ENCODE measurements around the gene SPATA20.

SPATA20 gene

GRCh38 chr17:50565402-50566350, 18.7 kb downstream of the SPATA20 start:
- POLR2A ChIA-PET: interaction anchor here (0.6 kb wide), 1 partner anchor 97 kb away, joined by 5 read pairs; no protein-coding TSS in a partner anchor

More at GRCh38 chr17:50565402-50566350, 18.7 kb downstream of the SPATA20 start:
- Histone ChIP-seq H3K36me3 (ENCODE audit: control insufficient read depth in 2 of 2, insufficient read depth in 1 of 2, low read length in 2 of 2) (no peaks in the 10 kb centered on the region), H3K4me1 (ENCODE audit: control insufficient read depth, insufficient read depth, low read length) (peaks cover 8% of the 10 kb centered on the region; the same call in 1 of the 2 replicates), H3K9me3 (ENCODE audit: control insufficient read depth, insufficient read depth, low read depth, low read length) (no peaks in the 10 kb centered on the region), H3K4me3 (ENCODE audit: low read depth, low read length) (no peak overlapping the region), H3K27ac (ENCODE audit: extremely low read depth, low read depth, low read length) (no peak overlapping the region)
- TF ChIP-seq ZNF521 (tag by site-specific recombination; IDR thresholded peaks at IDR 0.05): no peak
- no peak for TF ChIP-seq ZNF571 (tag by site-specific recombination; IDR thresholded peaks at IDR 0.05)
- no peak for TF ChIP-seq ZNF24 (tag by site-specific recombination; IDR thresholded peaks at IDR 0.05)
- no peak for TF ChIP-seq ZFHX2 (tag by site-specific recombination; conservative IDR thresholded peaks at IDR 0.05)
- TF ChIP-seq ZNF670 (tag by site-specific recombination; IDR thresholded peaks at IDR 0.05; ENCODE audit: low read depth): no peak
- TF ChIP-seq PRDM2 (tag by site-specific recombination; IDR thresholded peaks at IDR 0.05; ENCODE audit: borderline replicate concordance): no peak
- TF ChIP-seq ZNF404 (tag by site-specific recombination; IDR thresholded peaks at IDR 0.05): no peak
- no peak for TF ChIP-seq TRIM28 (IDR thresholded peaks at IDR 0.05; ENCODE audit: borderline replicate concordance, low read length)
- TF ChIP-seq, protein P1, sequence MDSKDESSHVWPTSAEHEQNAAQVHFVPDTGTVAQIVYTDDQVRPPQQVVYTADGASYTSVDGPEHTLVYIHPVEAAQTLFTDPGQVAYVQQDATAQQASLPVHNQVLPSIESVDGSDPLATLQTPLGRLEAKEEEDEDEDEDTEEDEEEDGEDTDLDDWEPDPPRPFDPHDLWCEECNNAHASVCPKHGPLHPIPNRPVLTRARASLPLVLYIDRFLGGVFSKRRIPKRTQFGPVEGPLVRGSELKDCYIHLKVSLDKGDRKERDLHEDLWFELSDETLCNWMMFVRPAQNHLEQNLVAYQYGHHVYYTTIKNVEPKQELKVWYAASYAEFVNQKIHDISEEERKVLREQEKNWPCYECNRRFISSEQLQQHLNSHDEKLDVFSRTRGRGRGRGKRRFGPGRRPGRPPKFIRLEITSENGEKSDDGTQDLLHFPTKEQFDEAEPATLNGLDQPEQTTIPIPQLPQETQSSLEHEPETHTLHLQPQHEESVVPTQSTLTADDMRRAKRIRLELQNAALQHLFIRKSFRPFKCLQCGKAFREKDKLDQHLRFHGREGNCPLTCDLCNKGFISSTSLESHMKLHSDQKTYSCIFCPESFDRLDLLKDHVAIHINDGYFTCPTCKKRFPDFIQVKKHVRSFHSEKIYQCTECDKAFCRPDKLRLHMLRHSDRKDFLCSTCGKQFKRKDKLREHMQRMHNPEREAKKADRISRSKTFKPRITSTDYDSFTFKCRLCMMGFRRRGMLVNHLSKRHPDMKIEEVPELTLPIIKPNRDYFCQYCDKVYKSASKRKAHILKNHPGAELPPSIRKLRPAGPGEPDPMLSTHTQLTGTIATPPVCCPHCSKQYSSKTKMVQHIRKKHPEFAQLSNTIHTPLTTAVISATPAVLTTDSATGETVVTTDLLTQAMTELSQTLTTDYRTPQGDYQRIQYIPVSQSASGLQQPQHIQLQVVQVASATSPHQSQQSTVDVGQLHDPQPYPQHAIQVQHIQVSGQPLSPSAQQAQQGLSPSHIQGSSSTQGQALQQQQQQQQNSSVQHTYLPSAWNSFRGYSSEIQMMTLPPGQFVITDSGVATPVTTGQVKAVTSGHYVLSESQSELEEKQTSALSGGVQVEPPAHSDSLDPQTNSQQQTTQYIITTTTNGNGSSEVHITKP (tag by site-specific recombination; IDR thresholded peaks at IDR 0.05): peak; percentile 58; the same call in 1 of the 2 replicates
- no peak for TF ChIP-seq ZNF114 (tag by site-specific recombination; IDR thresholded peaks at IDR 0.05)
- TF ChIP-seq ZNF398 (tag by site-specific recombination; IDR thresholded peaks at IDR 0.05): 0 out of 2 replicates have a peak, but pooled peaks have one; percentile 36
- TF ChIP-seq, protein P2, sequence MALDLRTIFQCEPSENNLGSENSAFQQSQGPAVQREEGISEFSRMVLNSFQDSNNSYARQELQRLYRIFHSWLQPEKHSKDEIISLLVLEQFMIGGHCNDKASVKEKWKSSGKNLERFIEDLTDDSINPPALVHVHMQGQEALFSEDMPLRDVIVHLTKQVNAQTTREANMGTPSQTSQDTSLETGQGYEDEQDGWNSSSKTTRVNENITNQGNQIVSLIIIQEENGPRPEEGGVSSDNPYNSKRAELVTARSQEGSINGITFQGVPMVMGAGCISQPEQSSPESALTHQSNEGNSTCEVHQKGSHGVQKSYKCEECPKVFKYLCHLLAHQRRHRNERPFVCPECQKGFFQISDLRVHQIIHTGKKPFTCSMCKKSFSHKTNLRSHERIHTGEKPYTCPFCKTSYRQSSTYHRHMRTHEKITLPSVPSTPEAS (tag by site-specific recombination; IDR thresholded peaks at IDR 0.05): no peak
- peak; percentile 94 for TF ChIP-seq MYNN (tag by site-specific recombination; IDR thresholded peaks at IDR 0.05; ENCODE audit: borderline replicate concordance)
- TF ChIP-seq ZNF791 (tag by site-specific recombination; IDR thresholded peaks at IDR 0.05): no peak
- CTCF ChIA-PET: interaction anchor here (0.7 to 1.5 kb wide), 3 partner anchors 17 to 86 kb away, joined by 3 to 4 read pairs (median 3); no protein-coding TSS in a partner anchor

Data from HEK293 (cell line).